IPS DF 6.9 (cell line): ENCODE results near the gene MKX.

Experiments used
- DNase-seq: peaks from one replicate; pipeline ENCODE4 v3.0.0-alpha.2; 2013; ENCODE audit warnings: low read depth, low spot score
- H3K27ac ChIP-seq: one replicate; pipeline ENCODE4 v1.5.1; 2013; ENCODE audit warnings: low read length, control low read depth
- H3K27me3 ChIP-seq: 2 replicates; pipeline ENCODE4 v1.6.1; 2013; ENCODE audit warnings: mild to moderate bottlenecking, low read length; ENCODE audit not compliant: control insufficient read depth, insufficient read depth
- H3K36me3 ChIP-seq: 2 replicates; pipeline ENCODE4 v1.6.1; 2013; ENCODE audit warnings: low read length; ENCODE audit not compliant: control insufficient read depth, insufficient read depth
- H3K4me1 ChIP-seq: 2 replicates; pipeline ENCODE4 v1.6.1; 2013; ENCODE audit warnings: low read length; ENCODE audit not compliant: control insufficient read depth, insufficient read depth
- H3K4me3 ChIP-seq: 2 replicates; pipeline ENCODE4 v1.5.1; 2013; ENCODE audit warnings: mild to moderate bottlenecking, low read length
- H3K9me3 ChIP-seq: 2 replicates; pipeline ENCODE4 v1.6.1; 2013; ENCODE audit warnings: low read length, inconsistent platforms; ENCODE audit not compliant: control insufficient read depth, insufficient read depth
- WGBS: extraction: QIAGEN DNeasy Blood & Tissue Kit; methylation state at CpG from one replicate; pipeline ENCODE4 v1.1.7; 2013; ENCODE audit warnings: mixed read lengths, missing lambda C conversion rate; ENCODE audit not compliant: insufficient read length, insufficient coverage; 5-methylcytosine and 5-hydroxymethylcytosine counted together

The MKX gene

GRCh38 chr10:27745732-27746396 is at the start of gene MKX:
Gene MKX, minus strand, starts transcription at chr10:27745819. Its CDS starts 2,404 bp downstream, at chr10:27743415.
- H3K4me3 ChIP-seq, result peak within 1 kb of the TSS; percentile 75
- no peaks in the 10 kb centered on the region for H3K9me3 ChIP-seq
- peaks cover 51% of the 10 kb centered on the region for H3K27me3 ChIP-seq
- no CpG with 5 or more reads among the region's 69 CpGs for WGBS
- peaks cover 8% of the 10 kb centered on the region for H3K4me1 ChIP-seq
- no peaks in the 10 kb centered on the region; the same call in 1 of the 2 replicates for H3K36me3 ChIP-seq
- no peak within 1 kb of the TSS for H3K27ac ChIP-seq
- no peak for DNase-seq

DNA sequence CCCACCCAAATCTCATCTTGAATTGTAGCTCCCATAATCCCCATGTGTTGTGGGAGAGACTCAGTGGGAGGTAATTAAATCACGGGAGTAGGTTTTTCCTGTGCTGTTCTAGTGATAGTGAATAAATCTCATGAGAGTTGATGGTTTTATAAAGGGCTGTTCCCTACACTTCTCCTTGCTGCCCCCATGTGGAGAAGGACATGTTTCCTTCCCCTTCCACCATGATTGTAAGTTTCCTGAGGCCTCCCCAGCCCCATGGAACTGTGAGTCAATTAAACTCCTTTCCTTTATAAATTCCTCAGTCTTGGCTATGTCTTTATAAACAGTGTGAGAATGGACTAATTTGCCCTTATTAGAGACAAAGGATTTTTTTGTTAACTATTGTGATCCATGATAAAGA is 48.5 kb upstream of the MKX start:
- Histone ChIP-seq H3K27me3 (no peaks in the 10 kb centered on the region), H3K9me3 (no peaks in the 10 kb centered on the region), H3K4me3 (no peak overlapping the region), H3K27ac (no peak overlapping the region), H3K4me1 (no peaks in the 10 kb centered on the region), H3K36me3 (no peaks in the 10 kb centered on the region)
- DNase-seq, result no peak
- no CpG with 5 or more reads among the region's 1 CpG for WGBS

- no peak for DNase-seq
- WGBS, result no CpG with 5 or more reads among the region's 2 CpGs
- H3K9me3 ChIP-seq, result no peaks in the 10 kb centered on the region
- no peak overlapping the region for H3K4me3 ChIP-seq
- no peaks in the 10 kb centered on the region for H3K27me3 ChIP-seq
- H3K4me1 ChIP-seq, result no peaks in the 10 kb centered on the region
- H3K27ac ChIP-seq, result no peak overlapping the region
- H3K36me3 ChIP-seq, result no peaks in the 10 kb centered on the region
Measured at GRCh38 chr10:27792216-27792615, 46.6 kb upstream of the MKX start.

- no peaks in the 10 kb centered on the region for H3K36me3 ChIP-seq
- WGBS, result no CpG with 5 or more reads among the region's 2 CpGs
- H3K9me3 ChIP-seq, result no peaks in the 10 kb centered on the region; the same call in 1 of the 2 replicates
- no peak for DNase-seq
- no peaks in the 10 kb centered on the region for H3K4me1 ChIP-seq
- H3K4me3 ChIP-seq, result no peak overlapping the region
- no peak overlapping the region for H3K27ac ChIP-seq
- no peaks in the 10 kb centered on the region for H3K27me3 ChIP-seq
Measured at GRCh38 chr10:27784272-27784671, 38.7 kb upstream of the MKX start.

DNA sequence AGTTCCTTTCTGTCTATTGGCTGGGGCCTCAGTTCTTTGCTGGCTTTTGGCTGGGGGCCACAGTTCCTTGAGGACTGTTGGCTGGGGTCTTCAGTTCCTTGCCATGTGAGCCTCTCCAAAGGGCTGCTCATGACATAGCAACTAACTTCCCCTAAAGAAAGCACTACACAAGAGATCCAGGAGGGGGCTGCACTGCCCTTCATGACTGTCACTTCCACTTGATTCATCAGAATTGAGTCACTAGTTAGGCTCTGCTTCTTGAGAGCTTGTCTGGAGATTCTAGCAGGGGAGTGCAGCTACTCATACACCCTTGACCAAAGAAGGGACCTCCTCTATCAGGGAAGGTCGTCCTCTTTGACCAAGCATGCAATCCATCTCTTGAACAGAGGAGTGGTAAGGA is 38.0 kb upstream of the MKX start:
- no peak for DNase-seq
- H3K4me1 ChIP-seq, result no peaks in the 10 kb centered on the region
- no peaks in the 10 kb centered on the region; the same call in 1 of the 2 replicates for H3K9me3 ChIP-seq
- H3K36me3 ChIP-seq, result no peaks in the 10 kb centered on the region
- no peaks in the 10 kb centered on the region for H3K27me3 ChIP-seq
- H3K4me3 ChIP-seq, result no peak overlapping the region
- WGBS, result no CpG with 5 or more reads among the region's 1 CpG
- H3K27ac ChIP-seq, result no peak overlapping the region

DNA sequence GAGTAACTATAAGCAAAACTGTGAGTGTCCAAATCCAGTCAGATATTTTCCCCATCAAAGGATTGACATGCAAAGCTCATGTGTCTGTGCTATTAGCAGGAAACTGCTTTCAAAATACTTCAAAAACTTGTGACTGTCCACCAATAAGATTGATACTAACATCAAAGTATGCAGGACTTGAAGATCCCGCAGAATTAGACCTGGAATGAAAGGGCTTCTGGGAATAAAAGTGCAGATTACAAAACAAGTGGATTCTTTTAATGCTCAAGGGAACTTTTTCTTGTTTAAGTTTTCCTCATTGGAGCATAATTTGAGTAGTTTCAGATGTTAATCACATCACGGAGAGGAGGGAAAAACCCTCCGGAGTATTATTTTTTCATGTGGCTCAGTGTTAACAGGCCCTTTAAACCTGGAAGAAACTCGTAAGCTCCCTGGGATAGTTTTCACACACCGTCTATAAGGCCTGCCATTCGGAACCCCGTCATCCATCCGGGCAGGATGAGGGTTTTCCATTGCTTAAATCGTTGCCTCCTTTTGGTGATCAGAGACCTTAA is 33.9 kb upstream of the MKX start:
- Histone ChIP-seq H3K27me3 (no peaks in the 10 kb centered on the region), H3K4me1 (no peaks in the 10 kb centered on the region), H3K9me3 (no peaks in the 10 kb centered on the region; the same call in 1 of the 2 replicates), H3K4me3 (no peak overlapping the region), H3K36me3 (no peaks in the 10 kb centered on the region), H3K27ac (no peak overlapping the region)
- no peak for DNase-seq
- WGBS, result no CpG with 5 or more reads among the region's 9 CpGs

GRCh38 chr10:27774831-27775230 is 29.2 kb upstream of the MKX start:
- H3K9me3 ChIP-seq, result no peaks in the 10 kb centered on the region
- WGBS, result no CpG with 5 or more reads among the region's 2 CpGs

GRCh38 chr10:27771231-27771630 is 25.6 kb upstream of the MKX start:
- no peak for DNase-seq
- Histone ChIP-seq H3K27me3 (no peaks in the 10 kb centered on the region), H3K36me3 (no peaks in the 10 kb centered on the region), H3K9me3 (no peaks in the 10 kb centered on the region), H3K4me3 (no peak overlapping the region), H3K27ac (no peak overlapping the region), H3K4me1 (no peaks in the 10 kb centered on the region)
- WGBS, result no CpG with 5 or more reads among the region's 4 CpGs

More at GRCh38 chr10:27774831-27775230, 29.2 kb upstream of the MKX start:
- H3K27me3 ChIP-seq, result no peaks in the 10 kb centered on the region
- H3K4me1 ChIP-seq, result no peaks in the 10 kb centered on the region
- no peak overlapping the region for H3K27ac ChIP-seq
- no peaks in the 10 kb centered on the region for H3K36me3 ChIP-seq
- no peak overlapping the region for H3K4me3 ChIP-seq
- no peak for DNase-seq

DNA sequence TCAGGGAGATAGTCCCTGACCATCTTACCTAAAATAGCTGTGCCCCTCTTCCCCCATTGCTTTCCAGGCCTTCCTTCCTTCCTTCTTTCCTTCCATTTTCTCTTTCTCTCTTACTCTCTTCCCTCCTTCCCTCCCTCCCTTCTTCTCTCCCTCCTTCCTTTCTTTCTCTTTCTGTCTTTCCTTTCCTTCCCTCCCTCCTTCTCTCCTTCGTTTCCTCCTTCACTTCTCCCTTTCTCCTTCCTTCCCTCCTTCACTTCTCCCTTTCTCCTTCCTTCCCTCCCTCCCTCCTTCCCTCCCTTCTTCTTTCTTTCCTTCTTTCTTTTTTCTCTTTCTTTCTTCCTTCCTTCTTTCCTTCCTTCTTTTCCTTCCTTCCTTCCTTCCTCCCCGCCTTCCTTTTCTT is 24.6 kb upstream of the MKX start:
- Histone ChIP-seq H3K9me3 (no peaks in the 10 kb centered on the region), H3K27ac (no peak overlapping the region), H3K4me3 (no peak overlapping the region), H3K4me1 (no peaks in the 10 kb centered on the region), H3K27me3 (no peaks in the 10 kb centered on the region), H3K36me3 (no peaks in the 10 kb centered on the region)
- WGBS, result 100% methylated on average over 1 of the region's 2 CpGs
- no peak for DNase-seq

GRCh38 chr10:27760867-27761266 is 15.2 kb upstream of the MKX start:
- Histone ChIP-seq H3K9me3 (no peaks in the 10 kb centered on the region), H3K4me1 (no peaks in the 10 kb centered on the region), H3K36me3 (no peaks in the 10 kb centered on the region), H3K27ac (no peak overlapping the region), H3K27me3 (no peaks in the 10 kb centered on the region), H3K4me3 (no peak overlapping the region)
- no peak for DNase-seq
- no CpG with 5 or more reads among the region's 5 CpGs for WGBS
